GM18951 (cell line): Measurements from ENCODE around the gene TTL.
"Not testable (repeated sequence)": the region's sequence is repeated elsewhere in the genome, so short reads cannot be mapped to it uniquely, and the experiment has no call there.

Source experiments
- POLR2A ChIP-seq: IDR thresholded peaks from 4 replicates; pipeline ENCODE4 v1.6.1; 2011; ENCODE audit warnings: mild to moderate bottlenecking; ENCODE audit not compliant: insufficient read length, insufficient read depth; ENCODE audit errors: extremely low read depth
- in situ Hi-C: fragments of 300-500 bp; cut with MboI; formaldehyde crosslinking; loops from one replicate; pipeline ENCODE4 v1.12.0; 2022; ENCODE audit warnings: low sequenced_read_pairs, mixed read lengths, inconsistent platforms; ENCODE audit not compliant: unreplicated experiment

TTL gene

GRCh38 chr2:112523291-112523777, 41.4 kb downstream of the TTL start:
- TF ChIP-seq POLR2A: no peak
- in situ Hi-C loops: no loop called here

GRCh38 chr2:112524276-112524675, 42.3 kb downstream of the TTL start:
- in situ Hi-C loops: not testable (repeated sequence)

DNA sequence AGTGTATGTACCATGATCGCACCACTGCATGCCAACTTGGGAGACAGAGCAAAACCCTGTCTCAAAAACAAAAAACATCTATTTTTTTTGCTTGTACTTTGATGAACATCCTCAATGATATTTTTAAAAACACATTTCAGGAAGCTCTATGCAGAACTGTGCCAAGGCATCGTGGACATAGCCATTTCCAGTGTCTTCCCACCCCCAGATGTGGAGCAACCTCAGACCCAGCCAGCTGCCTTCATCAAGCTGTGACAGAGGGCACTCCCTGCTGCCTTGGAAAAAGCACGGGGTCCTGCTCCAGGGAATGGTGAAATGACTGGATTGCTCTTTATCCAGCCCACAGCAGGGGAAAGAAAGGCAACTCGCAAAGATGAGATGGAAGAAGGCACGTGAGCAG, 46.6 kb downstream of the TTL start:
- in situ Hi-C loops: no loop called here
- TF ChIP-seq POLR2A: no peak

DNA sequence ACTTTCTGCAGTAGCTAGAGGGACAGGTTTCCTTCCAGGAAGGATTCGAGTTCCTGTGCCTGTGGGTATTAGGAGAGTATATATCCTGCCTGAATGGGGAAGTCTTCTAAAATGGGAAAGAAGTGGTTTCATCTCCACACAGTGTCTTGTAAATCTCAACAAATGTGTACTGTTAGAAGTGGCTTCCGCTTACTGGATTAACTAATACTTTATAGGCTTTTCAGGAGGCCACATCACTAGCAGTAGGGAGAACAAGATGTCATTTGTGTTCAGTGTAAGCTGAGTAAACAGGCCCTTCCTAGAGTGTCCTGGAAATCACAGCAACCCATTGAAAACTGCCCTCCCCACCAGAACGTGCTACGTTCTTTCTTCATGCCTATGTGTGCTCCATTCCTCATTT, 47.8 kb downstream of the TTL start:
- TF ChIP-seq POLR2A: no peak
- in situ Hi-C loops: no loop called here

GRCh38 chr2:112530728-112531127, 48.8 kb downstream of the TTL start:
- in situ Hi-C loops: no loop called here
- no peak for TF ChIP-seq POLR2A

GRCh38 chr2:112534826-112535225, 52.9 kb downstream of the TTL start:
- no peak for TF ChIP-seq POLR2A
- in situ Hi-C loops: no loop called here

DNA sequence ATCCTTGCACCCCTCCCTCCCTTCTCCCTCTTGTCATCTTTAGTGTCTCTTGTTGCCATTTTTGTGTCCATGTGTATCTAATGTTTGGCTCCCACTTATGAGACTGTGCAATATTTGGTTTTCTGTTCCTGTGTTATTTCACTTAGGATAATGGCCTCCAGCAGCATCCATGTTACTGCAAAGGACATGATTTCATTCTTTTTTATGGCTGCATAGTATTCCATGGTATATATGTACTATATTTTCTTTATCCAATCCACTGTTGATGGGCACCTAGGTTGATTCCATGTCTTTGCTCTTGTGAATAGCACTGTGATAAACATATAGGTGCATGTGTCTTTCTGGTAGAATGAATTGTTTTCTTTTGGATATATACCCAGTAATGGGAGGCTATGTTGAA, 54.7 kb downstream of the TTL start:
- in situ Hi-C loops: not testable (repeated sequence)

GRCh38 chr2:112539306-112539705, 57.4 kb downstream of the TTL start:
- in situ Hi-C loops: no loop called here
- no peak for TF ChIP-seq POLR2A

GRCh38 chr2:112540906-112541305, 59.0 kb downstream of the TTL start:
- no peak for TF ChIP-seq POLR2A

GRCh38 chr2:112541315-112542122, 59.6 kb downstream of the TTL start:
- in situ Hi-C loops: no loop called here
- peak; percentile 74 for TF ChIP-seq POLR2A

More at GRCh38 chr2:112540906-112541305, 59.0 kb downstream of the TTL start:
- in situ Hi-C loops: no loop called here

DNA sequence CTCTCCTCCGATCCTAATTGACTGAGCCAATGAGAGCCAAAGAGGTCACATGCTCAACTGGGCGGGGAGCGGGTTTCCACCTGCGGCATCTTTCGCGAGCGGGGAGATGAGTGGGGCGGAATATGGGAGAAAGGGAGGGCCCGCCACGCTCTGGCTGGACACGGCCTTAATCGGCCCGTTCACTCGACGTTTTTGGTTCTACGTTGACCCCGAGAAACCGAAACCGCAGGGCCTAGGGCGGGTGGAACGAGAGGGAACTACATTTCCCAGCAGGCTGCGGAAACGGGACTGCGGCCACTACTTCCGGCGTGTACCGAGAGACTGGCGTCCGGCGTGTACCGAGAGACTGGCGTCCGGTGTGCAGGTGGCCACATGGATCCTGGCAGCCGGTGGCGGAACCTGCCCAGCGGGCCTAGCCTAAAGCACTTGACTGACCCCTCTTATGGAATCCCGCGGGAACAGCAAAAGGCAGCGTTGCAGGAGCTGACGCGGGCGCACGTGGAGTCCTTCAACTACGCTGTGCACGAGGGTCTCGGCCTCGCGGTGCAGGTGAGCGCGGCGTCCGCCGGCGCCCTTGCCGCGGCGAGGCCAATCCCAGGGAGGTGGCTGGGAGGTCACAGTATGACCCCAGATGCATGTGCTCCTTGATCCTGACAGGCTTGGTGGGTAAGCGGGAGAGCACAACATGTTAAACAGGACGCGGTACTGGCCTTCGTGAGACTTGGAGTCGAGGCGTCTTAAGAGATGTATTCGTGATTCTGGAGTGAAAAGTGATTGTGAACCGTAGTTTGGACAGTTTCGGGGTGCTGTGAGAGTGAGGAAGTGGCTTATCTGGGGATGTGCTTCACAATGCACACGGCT, 60.4 kb downstream of the TTL start, which contains the start of gene POLR1B:
Gene POLR1B, plus strand, starts transcription at position 343 of the 861 bp plus-strand sequence. Its CDS starts 30 bp downstream, at position 373.
- TF ChIP-seq POLR2A: peak; percentile 73
- in situ Hi-C loops: no loop called here

DNA sequence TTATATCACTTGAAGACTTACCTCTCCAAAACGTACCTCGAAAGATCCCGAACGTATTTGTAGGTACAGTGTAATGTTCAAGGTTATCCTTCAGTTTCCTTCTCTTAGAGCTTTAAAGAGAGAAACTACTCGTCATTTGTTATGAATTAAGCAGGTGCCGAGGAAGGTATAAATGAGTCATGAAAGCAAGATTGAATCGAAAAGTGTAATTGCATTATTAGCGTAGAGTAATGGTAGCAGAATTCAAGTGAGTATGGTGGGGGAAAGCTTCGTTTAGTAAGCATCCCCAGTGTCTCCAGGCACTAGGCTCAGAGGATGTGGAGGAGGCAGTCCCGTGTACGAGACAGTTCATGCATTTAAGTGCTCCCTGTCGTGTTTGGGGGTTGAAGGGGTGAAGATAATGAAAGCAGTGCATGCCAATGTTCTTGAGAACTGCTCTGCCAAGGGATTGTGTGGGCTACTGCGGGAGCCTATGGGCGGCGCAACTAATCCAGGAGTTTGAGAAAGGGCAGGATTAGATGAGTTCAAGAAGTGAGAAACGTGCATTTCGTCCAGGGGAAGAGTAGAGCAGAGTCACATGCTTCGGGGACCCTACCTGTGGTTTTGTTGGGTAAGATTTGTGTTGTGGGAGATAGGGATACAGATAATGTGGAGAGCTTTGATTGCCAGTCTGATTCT, 61.2 kb downstream of the TTL start:
- in situ Hi-C loops: no loop called here

GRCh38 chr2:112547333-112547732, 65.4 kb downstream of the TTL start:
- TF ChIP-seq POLR2A: no peak
- in situ Hi-C loops: no loop called here

More for the DNA sequence above, 61.2 kb downstream of the TTL start:
- no peak for TF ChIP-seq POLR2A
